GM19372 (cell line): ENCODE data around the gene RPUSD3.
A peak's percentile ranks its signal among the peaks of the same experiment; 100 is the strongest.

Experiments used
- ATAC-seq: cut with Tn5 transposase; IDR thresholded peaks from one replicate; pipeline ENCODE4 v1.9.1; 2021; ENCODE audit warnings: mild to moderate bottlenecking, low read depth, moderate library complexity; ENCODE audit not compliant: unreplicated experiment

RPUSD3 gene

DNA sequence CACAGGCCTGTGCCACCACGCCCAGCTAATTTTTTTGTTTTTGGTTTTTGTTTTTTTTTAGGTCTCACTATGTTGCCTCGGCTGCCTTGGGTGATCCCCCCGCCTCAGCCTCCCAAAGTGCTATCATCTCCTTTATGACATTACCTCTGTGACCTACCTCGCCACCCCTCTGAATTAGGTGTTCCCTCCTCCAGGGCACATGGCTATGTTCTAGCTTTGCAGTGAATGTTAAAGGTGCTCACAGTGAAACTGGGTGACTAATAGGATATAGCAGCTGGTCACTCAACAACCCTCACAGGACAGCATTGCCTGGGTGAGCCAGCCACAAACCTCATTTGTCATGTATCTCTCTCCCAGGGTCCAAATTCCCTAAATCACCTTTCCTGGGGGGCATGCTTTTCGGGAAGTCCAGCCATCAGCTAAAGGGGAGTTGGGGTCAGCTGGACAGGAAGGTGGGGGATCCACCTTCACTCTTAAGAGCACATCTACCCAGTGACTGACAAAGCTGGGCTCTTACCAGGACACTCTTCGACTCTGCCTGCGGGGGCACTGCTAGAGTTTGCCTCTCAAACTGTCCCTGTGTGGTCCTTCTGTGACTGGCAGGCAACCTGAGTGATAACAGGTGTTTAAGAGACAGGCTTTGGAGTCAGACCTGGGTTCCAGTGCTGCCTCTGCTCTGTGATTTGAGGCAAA lies 35.3 kb downstream of the RPUSD3 start:
- ATAC-seq, result no peak

DNA sequence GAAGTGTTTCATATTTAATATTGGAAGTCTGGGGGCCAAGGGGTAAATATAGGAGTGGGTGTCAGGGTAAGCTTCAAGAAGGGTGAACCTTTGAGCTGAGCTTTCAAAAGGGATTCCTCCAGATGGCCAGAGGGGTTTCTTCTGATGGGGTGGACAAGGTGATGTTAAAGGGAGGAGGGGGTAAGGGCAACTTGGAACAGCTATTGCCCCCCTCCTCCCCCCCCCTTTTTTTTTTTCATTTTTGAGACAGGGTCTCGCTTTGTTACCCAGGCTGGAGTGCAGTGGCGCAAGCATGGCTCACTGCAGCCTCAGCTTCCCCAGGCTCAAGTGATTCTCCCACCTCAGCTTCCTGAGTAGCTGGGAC lies 35.8 kb downstream of the RPUSD3 start:
- no peak for ATAC-seq

DNA sequence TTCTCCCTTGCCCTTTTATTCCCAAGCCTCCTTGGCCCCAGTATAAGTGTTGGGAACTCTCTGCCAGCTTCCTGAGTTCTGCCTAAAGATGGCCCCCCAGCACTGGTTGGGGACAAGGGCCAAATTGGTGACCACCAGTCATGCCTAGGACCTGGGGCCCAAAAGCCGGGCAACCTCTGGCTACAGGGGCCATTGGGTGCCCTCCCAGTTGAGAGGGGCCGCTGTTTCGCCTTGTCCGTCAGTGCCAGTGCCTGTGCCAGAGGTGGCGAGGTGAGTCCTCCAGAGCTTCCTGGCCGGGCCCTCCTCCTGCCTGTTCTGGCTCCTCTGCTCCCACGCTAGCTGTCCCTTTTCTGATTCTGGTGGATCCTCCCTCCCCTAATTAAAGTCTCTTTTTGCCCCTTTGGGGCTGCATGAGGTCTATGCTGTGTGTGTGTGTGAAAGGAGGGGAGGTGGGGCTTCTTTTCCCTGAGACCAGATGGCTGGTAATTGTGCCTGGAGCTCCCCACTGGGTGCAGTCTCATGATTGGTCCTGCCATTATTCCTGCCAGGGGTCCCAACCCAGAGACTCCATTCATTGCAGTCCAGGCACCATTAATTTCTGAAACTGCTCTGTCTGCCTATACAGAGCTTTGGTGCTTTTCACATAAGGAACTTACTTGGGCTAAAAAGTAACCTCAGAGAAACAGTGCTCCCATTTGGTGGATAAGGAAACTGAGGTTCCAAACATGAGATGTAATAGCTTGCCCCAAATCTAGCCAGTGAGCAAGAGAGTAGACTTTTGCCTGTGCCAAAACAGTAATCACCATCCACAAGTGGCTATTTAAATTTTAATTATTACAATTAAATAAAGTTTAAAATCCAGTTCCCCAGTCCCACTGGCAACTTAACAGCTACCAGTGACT lies 36.9 kb downstream of the RPUSD3 start:
- ATAC-seq, result no peak

GRCh38 chr3:9806137-9806536 lies 37.7 kb downstream of the RPUSD3 start:
- no peak for ATAC-seq

DNA sequence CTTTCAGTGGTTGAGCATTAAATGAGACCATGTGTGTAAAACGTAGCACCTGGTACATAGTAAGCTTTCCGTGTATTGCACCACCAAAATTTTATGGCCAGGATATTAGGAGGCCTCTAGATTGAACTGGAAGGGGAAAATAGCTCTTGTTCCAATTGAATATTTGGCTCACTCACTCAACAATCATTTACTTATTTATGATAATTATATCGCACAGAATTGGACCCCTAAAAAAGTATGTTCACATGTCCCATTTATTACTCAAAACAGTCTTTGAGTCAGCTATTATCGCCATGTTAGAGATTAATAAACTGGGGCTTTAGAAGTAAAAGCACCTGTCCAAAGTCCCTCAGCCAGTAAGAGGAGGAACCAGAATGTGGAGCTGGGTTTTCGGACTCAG lies 38.8 kb downstream of the RPUSD3 start:
- ATAC-seq, result no peak

- no peak for ATAC-seq
Observed at GRCh38 chr3:9803494-9803893, 40.3 kb downstream of the RPUSD3 start.

GRCh38 chr3:9800529-9800928 lies 43.3 kb downstream of the RPUSD3 start:
- no peak for ATAC-seq

DNA sequence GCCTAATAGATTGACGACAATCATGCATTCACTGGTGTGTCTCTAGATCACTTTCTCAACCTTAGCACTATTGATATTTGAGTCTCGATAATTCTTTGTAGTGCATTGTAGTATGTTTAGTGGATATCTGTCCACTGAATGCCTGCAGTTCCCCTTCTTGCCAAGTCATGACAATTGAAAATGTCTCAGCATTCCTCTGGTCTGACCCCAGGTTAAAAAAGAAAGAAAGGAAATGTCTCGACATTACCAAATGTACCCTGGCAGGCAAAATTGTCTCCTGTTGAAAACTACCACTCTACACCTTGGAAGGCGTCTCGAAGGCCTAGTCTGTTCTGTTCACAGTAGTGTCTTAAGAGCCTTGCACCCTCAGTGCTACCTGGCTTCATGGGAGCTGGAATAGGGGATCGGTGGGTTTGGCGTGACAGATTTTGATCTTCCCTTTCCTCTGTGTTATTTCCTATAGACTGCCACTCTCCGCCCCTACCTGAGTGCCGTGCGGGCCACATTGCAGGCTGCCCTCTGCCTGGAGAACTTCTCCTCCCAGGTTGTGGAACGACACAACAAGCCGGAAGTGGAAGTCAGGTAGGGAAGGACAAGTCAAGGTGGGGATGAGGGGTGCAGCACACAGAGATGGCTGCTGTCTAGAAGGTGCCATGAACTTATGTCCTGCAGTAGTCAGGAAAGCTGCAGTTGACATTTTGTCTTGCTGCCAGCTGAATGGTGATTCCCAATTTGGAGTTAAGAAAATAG lies 46.4 kb downstream of the RPUSD3 start:
- no peak for ATAC-seq

DNA sequence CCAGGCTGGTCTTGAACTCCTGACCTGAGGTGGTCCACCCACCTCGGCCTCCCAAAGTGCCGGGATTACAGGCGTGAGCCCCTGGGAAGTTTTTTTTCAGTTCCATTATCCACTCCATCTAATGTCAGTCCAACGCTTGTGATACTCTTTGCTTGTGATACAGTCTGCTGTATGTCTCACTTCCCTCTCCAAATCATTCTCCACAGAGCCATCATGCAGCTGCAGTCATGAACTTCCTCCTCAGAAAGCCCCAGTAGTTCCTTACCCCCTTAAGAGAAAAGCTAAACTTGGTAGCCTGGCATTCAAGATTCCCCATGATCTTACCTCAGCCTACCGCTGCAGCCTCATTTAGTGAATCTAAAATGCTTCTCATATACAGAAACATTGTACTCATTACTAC lies 48.6 kb downstream of the RPUSD3 start:
- no peak for ATAC-seq

DNA sequence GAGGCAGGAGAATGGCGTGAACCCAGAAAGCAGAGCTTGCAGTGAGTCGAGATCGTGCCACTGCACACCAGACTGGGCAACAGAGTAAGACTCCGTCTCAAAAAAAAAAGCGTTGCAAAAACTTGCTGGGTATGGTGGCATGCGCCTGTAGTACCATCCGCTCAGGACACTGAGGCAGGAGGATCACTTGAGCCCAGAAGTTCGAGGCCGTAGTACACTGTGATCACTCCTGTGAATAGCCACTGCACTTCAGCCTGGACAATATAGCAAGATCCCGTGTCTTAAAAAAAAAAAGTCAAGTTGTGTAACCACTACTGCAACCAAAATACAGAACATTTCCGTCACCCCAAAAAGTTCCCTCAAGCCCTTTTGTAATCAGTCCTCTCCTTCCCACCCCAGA lies 49.4 kb downstream of the RPUSD3 start:
- ATAC-seq, result no peak

GRCh38 chr3:9793161-9793781 lies 50.5 kb downstream of the RPUSD3 start:
- ATAC-seq, result no peak

GRCh38 chr3:9792405-9793160 lies 51.2 kb downstream of the RPUSD3 start, which contains the start of the genes ARPC4 and TADA3:
Gene ARPC4, plus strand, starts transcription at chr3:9793082. Its CDS starts 40 bp downstream, at chr3:9793122.
Gene TADA3, minus strand, starts transcription at chr3:9792473. Its CDS starts 1,007 bp downstream, at chr3:9791466.
- ATAC-seq, result peak; percentile 80

DNA sequence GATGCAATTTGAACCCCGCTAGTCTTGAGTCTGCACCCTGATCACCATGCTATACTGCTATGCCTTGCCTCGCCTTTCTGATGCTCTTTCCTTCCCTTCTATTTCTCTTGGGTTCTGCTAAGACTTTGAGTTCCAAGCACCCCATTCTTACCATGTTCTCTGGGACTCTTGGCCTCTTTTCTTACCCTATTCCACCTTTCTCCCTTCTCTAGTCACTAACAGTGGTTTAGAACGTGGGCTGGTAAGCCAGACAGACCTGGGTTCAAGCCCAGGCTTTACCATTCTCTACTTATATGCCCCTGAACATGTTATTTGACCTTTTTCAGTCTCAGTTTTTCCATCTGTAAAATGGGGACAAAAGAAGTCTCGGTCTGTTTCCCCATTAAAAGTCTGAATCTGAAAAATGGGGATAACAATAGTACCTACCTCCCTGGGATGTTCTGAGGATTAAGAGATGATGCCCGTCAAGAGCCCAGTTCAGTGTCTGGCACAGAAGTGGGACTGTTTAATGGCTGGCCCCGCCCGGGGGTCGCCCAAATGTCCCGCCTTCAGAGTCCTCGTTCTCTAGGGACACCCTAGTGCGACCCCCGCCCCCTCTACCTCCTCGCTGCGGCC lies 51.9 kb downstream of the RPUSD3 start:
- no peak for ATAC-seq

DNA sequence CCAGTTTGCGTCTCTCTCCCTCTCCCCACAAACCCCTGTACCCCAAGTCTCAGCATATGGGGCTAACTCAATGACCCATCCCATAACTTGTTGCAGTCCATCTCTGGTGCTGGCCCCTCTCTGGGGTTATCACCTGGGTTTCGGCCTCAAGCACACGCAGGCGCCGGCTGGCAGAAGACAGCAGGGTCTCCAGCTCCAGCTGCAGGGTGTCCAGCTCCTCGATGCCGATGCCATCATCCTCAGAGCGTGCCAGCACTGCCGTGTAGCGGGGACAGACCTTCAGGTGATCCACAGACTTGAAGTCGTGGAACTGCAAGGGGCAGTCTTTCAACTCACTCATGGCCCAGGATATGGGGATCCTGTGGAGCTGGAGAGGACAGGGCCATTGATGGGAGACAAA lies 52.7 kb downstream of the RPUSD3 start:
- ATAC-seq, result no peak
